Measurements from ENCODE around the gene HSD17B1. TPM values are rescaled to one million over a fixed set of nuclear protein-coding genes. Genes with fewer than 3 reads are reported as not detected.

HSD17B1 gene
- total RNA-seq, 1 donor from 2014 or later: 2.2 TPM

- Mint-ChIP-seq H3K4me3 (no peak overlapping the region), H3K36me3 (peaks cover 11% of the 10 kb centered on the region), H3K27ac (peak overlapping the region; percentile 84)
Measured at GRCh38 chr17:42521666-42522262, 31.0 kb upstream of the HSD17B1 start.

GRCh38 chr17:42522263-42522790 is 30.4 kb upstream of the HSD17B1 start:
- Mint-ChIP-seq H3K4me3 (peak overlapping the region; percentile 23), H3K27ac (peak overlapping the region; percentile 67), H3K4me1 (ENCODE audit: unreplicated experiment) (peaks cover 56% of the 10 kb centered on the region), H3K36me3 (peaks cover 11% of the 10 kb centered on the region), H3K9me3 (no peaks in the 10 kb centered on the region), H3K27me3 (no peaks in the 10 kb centered on the region)
- TF ChIP-seq, protein P1, sequence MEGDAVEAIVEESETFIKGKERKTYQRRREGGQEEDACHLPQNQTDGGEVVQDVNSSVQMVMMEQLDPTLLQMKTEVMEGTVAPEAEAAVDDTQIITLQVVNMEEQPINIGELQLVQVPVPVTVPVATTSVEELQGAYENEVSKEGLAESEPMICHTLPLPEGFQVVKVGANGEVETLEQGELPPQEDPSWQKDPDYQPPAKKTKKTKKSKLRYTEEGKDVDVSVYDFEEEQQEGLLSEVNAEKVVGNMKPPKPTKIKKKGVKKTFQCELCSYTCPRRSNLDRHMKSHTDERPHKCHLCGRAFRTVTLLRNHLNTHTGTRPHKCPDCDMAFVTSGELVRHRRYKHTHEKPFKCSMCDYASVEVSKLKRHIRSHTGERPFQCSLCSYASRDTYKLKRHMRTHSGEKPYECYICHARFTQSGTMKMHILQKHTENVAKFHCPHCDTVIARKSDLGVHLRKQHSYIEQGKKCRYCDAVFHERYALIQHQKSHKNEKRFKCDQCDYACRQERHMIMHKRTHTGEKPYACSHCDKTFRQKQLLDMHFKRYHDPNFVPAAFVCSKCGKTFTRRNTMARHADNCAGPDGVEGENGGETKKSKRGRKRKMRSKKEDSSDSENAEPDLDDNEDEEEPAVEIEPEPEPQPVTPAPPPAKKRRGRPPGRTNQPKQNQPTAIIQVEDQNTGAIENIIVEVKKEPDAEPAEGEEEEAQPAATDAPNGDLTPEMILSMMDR (conservative IDR thresholded peaks at IDR 0.05): no peak
- no peak for DNase-seq (ENCODE audit: extremely low spot score, unreplicated experiment)

More at GRCh38 chr17:42521666-42522262, 31.0 kb upstream of the HSD17B1 start:
- TF ChIP-seq, protein P1 (conservative IDR thresholded peaks at IDR 0.05): no peak
- no peaks in the 10 kb centered on the region for H3K9me3 Mint-ChIP-seq
- H3K4me1 Mint-ChIP-seq (ENCODE audit: unreplicated experiment): peaks cover 52% of the 10 kb centered on the region
- no peaks in the 10 kb centered on the region for H3K27me3 Mint-ChIP-seq
- DNase-seq (ENCODE audit: extremely low spot score, unreplicated experiment): no peak

- peaks cover 11% of the 10 kb centered on the region for H3K36me3 Mint-ChIP-seq
- no peak for DNase-seq (ENCODE audit: extremely low spot score, unreplicated experiment)
- peak overlapping the region; percentile 34 for H3K4me3 Mint-ChIP-seq
- peaks cover 53% of the 10 kb centered on the region for H3K4me1 Mint-ChIP-seq (ENCODE audit: unreplicated experiment)
- no peaks in the 10 kb centered on the region for H3K27me3 Mint-ChIP-seq
- TF ChIP-seq, protein P1 (conservative IDR thresholded peaks at IDR 0.05): no peak
- no peaks in the 10 kb centered on the region for H3K9me3 Mint-ChIP-seq
- no peak overlapping the region for H3K27ac Mint-ChIP-seq
Measured at GRCh38 chr17:42522798-42523278, 29.9 kb upstream of the HSD17B1 start.

- no peak overlapping the region for H3K27ac Mint-ChIP-seq
- H3K36me3 Mint-ChIP-seq: peaks cover 11% of the 10 kb centered on the region
- no peaks in the 10 kb centered on the region for H3K27me3 Mint-ChIP-seq
Measured at GRCh38 chr17:42525221-42525620, 27.5 kb upstream of the HSD17B1 start.

DNA sequence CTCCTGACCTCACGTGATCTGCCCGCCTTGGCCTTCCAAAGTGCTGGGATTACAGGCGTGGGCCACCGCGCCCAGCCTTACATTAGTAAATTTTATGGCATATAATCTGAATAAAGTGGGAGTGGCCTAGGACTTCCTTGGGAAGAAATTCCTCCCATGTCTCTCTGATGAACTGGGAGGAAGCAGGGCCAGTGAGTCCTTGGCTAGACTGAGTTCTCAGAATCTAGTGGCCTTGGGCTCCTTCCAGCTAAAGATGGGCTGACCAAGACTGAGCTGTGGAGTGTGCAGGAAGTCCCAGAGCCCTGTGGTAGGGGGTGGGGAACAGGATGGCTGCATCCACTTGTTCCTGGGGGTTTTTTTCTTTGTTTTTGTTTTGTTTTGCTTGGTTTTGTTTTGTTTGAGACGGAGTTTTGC is 26.7 kb upstream of the HSD17B1 start:
- no peak overlapping the region for H3K4me3 Mint-ChIP-seq
- H3K36me3 Mint-ChIP-seq: peaks cover 11% of the 10 kb centered on the region
- H3K27me3 Mint-ChIP-seq: no peaks in the 10 kb centered on the region
- no peak for DNase-seq (ENCODE audit: extremely low spot score, unreplicated experiment)
- no peak overlapping the region for H3K27ac Mint-ChIP-seq
- peaks cover 26% of the 10 kb centered on the region for H3K4me1 Mint-ChIP-seq (ENCODE audit: unreplicated experiment)
- no peaks in the 10 kb centered on the region for H3K9me3 Mint-ChIP-seq
- TF ChIP-seq, protein P1 (conservative IDR thresholded peaks at IDR 0.05): no peak

More at GRCh38 chr17:42525221-42525620, 27.5 kb upstream of the HSD17B1 start:
- peaks cover 30% of the 10 kb centered on the region for H3K4me1 Mint-ChIP-seq (ENCODE audit: unreplicated experiment)
- TF ChIP-seq, protein P1 (conservative IDR thresholded peaks at IDR 0.05): no peak
- no peak for DNase-seq (ENCODE audit: extremely low spot score, unreplicated experiment)
- no peak overlapping the region for H3K4me3 Mint-ChIP-seq
- H3K9me3 Mint-ChIP-seq: no peaks in the 10 kb centered on the region

All from type B pancreatic cell (in vitro differentiated cells).